GM06990 (cell line): ENCODE data around the gene NEDD4L.

Source experiments
- DNase-seq: peaks from one replicate; pipeline ENCODE4 v3.0.0-alpha.2; 2011; ENCODE audit not compliant: insufficient read length; ENCODE audit errors: extremely low read depth
- H3K27me3 ChIP-seq: replicated peaks from 2 replicates; pipeline ENCODE4 v1.6.0; 2011; ENCODE audit warnings: low read length; ENCODE audit not compliant: control insufficient read depth, insufficient read depth
- H3K36me3 ChIP-seq: 2 replicates; pipeline ENCODE4 v1.5.1; 2011; ENCODE audit warnings: low read length; ENCODE audit not compliant: control insufficient read depth, insufficient read depth
- H3K4me3 ChIP-seq: replicated peaks from 2 replicates; pipeline ENCODE4 v1.5.1; 2011; ENCODE audit warnings: low read depth, mild to moderate bottlenecking, control low read depth, low read length
- CTCF ChIP-seq: IDR thresholded peaks from 2 replicates; pipeline ENCODE4 v1.5.1; 2011; ENCODE audit warnings: low read length, control low read depth, mild to moderate bottlenecking, inconsistent platforms; ENCODE audit not compliant: insufficient read depth, poor library complexity, severe bottlenecking

Gene NEDD4L

GRCh38 chr18:58105888-58106260 is 61.8 kb downstream of the NEDD4L start:
- Histone ChIP-seq H3K27me3 (no peaks in the 10 kb centered on the region), H3K36me3 (no peaks in the 10 kb centered on the region), H3K4me3 (no peak overlapping the region)
- no peak for DNase-seq
- TF ChIP-seq CTCF: no peak

GRCh38 chr18:58106289-58107070 is 62.5 kb downstream of the NEDD4L start:
- no peak for TF ChIP-seq CTCF
- no peak for DNase-seq
- H3K4me3 ChIP-seq: no peak overlapping the region
- H3K27me3 ChIP-seq: no peaks in the 10 kb centered on the region
- no peaks in the 10 kb centered on the region for H3K36me3 ChIP-seq

GRCh38 chr18:58109256-58109655 is 65.2 kb downstream of the NEDD4L start:
- Histone ChIP-seq H3K4me3 (no peak overlapping the region), H3K36me3 (no peaks in the 10 kb centered on the region)
- DNase-seq: no peak

GRCh38 chr18:58110398-58110797 is 66.4 kb downstream of the NEDD4L start:
- Histone ChIP-seq H3K36me3 (no peaks in the 10 kb centered on the region), H3K4me3 (no peak overlapping the region), H3K27me3 (no peaks in the 10 kb centered on the region)
- peak; percentile 39 for DNase-seq
- no peak for TF ChIP-seq CTCF

More at GRCh38 chr18:58109256-58109655, 65.2 kb downstream of the NEDD4L start:
- no peaks in the 10 kb centered on the region for H3K27me3 ChIP-seq
- TF ChIP-seq CTCF: no peak

GRCh38 chr18:58112174-58112573 is 68.1 kb downstream of the NEDD4L start:
- Histone ChIP-seq H3K4me3 (no peak overlapping the region), H3K27me3 (no peaks in the 10 kb centered on the region), H3K36me3 (no peaks in the 10 kb centered on the region)
- TF ChIP-seq CTCF: no peak
- no peak for DNase-seq

- no peak for TF ChIP-seq CTCF
- H3K27me3 ChIP-seq: no peaks in the 10 kb centered on the region
- H3K4me3 ChIP-seq: no peak overlapping the region; the same call in 1 of the 2 replicates
- no peak for DNase-seq
- no peaks in the 10 kb centered on the region for H3K36me3 ChIP-seq
These were observed 69.3 kb downstream of the NEDD4L start for GRCh38 chr18:58113337-58113736.
